ENCODE measurements around the gene SLC6A8. TPM values are rescaled to one million over a fixed set of nuclear protein-coding genes. Genes with fewer than 3 reads are reported as not detected.

Gene SLC6A8
- total RNA-seq, 1 experiment from 2014 or later = 49.8 TPM

- POLR2A ChIA-PET (ENCODE audit: low non-redundant PET) = no interaction called here
- Histone ChIP-seq H3K36me3 (ENCODE audit: insufficient read depth, low read length, poor library complexity, severe bottlenecking) (peaks cover 10% of the 10 kb centered on the region), H3K27ac (ENCODE audit: low read depth, low read length, poor library complexity, severe bottlenecking) (peak overlapping the region; percentile 81), H3K4me1 (ENCODE audit: insufficient read depth, low read length, poor library complexity, severe bottlenecking) (peaks cover 8% of the 10 kb centered on the region), H3K4me3 (ENCODE audit: low read depth, low read length, poor library complexity, severe bottlenecking) (peak overlapping the region; percentile 71), H3K9me3 (ENCODE audit: low read depth, low read length, poor library complexity, severe bottlenecking) (no peaks in the 10 kb centered on the region), H3K27me3 (replicated peaks; ENCODE audit: insufficient read depth, low read depth, low read length, poor library complexity) (no peaks in the 10 kb centered on the region)
- TF ChIP-seq, protein P1, sequence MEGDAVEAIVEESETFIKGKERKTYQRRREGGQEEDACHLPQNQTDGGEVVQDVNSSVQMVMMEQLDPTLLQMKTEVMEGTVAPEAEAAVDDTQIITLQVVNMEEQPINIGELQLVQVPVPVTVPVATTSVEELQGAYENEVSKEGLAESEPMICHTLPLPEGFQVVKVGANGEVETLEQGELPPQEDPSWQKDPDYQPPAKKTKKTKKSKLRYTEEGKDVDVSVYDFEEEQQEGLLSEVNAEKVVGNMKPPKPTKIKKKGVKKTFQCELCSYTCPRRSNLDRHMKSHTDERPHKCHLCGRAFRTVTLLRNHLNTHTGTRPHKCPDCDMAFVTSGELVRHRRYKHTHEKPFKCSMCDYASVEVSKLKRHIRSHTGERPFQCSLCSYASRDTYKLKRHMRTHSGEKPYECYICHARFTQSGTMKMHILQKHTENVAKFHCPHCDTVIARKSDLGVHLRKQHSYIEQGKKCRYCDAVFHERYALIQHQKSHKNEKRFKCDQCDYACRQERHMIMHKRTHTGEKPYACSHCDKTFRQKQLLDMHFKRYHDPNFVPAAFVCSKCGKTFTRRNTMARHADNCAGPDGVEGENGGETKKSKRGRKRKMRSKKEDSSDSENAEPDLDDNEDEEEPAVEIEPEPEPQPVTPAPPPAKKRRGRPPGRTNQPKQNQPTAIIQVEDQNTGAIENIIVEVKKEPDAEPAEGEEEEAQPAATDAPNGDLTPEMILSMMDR (conservative IDR thresholded peaks at IDR 0.05; ENCODE audit: low read depth, low read length) = no peak
- no peak for TF ChIP-seq EZH2 (IDR thresholded peaks at IDR 0.05; ENCODE audit: borderline replicate concordance, low read depth, low read length, poor library complexity, severe bottlenecking)
- intact Hi-C loops (cut with micrococcal nuclease; ENCODE audit: unreplicated experiment) = loop anchor here (2.0 kb wide), 1 partner anchor 78 kb away; the partner anchor contains the start of gene DUSP9
- no peak for DNase-seq (ENCODE audit: low spot score)
- CTCF ChIA-PET = no interaction called here
- no TSS peak for BruUV-seq (replicated peaks)
Observed at GRCh38 chrX:153725039-153725831, 37.5 kb downstream of the SLC6A8 start.

GRCh38 chrX:153725832-153726285 lies 38.1 kb downstream of the SLC6A8 start:
- POLR2A ChIA-PET (ENCODE audit: low non-redundant PET) = no interaction called here
- DNase-seq (ENCODE audit: low spot score) = no peak
- peaks cover 8% of the 10 kb centered on the region for H3K4me1 ChIP-seq (ENCODE audit: insufficient read depth, low read length, poor library complexity, severe bottlenecking)
- H3K36me3 ChIP-seq (ENCODE audit: insufficient read depth, low read length, poor library complexity, severe bottlenecking) = peaks cover 6% of the 10 kb centered on the region
- intact Hi-C loops (cut with micrococcal nuclease; ENCODE audit: unreplicated experiment) = loop anchor here (2.0 kb wide), 1 partner anchor 79 kb away; the partner anchor contains the start of gene DUSP9
- no peak overlapping the region for H3K4me3 ChIP-seq (ENCODE audit: low read depth, low read length, poor library complexity, severe bottlenecking)
- H3K9me3 ChIP-seq (ENCODE audit: low read depth, low read length, poor library complexity, severe bottlenecking) = no peaks in the 10 kb centered on the region
- no TSS peak for BruUV-seq (replicated peaks)
- CTCF ChIA-PET = no interaction called here
- H3K27me3 ChIP-seq (replicated peaks; ENCODE audit: insufficient read depth, low read depth, low read length, poor library complexity) = no peaks in the 10 kb centered on the region
- no peak overlapping the region for H3K27ac ChIP-seq (ENCODE audit: low read depth, low read length, poor library complexity, severe bottlenecking)
- no peak for TF ChIP-seq EZH2 (IDR thresholded peaks at IDR 0.05; ENCODE audit: borderline replicate concordance, low read depth, low read length, poor library complexity, severe bottlenecking)
- TF ChIP-seq, protein P1 (conservative IDR thresholded peaks at IDR 0.05; ENCODE audit: low read depth, low read length) = no peak

GRCh38 chrX:153726286-153727122 lies 38.8 kb downstream of the SLC6A8 start:
- POLR2A ChIA-PET (ENCODE audit: low non-redundant PET) = no interaction called here
- intact Hi-C loops (cut with micrococcal nuclease; ENCODE audit: unreplicated experiment) = no loop called here
- peaks cover 8% of the 10 kb centered on the region for H3K4me1 ChIP-seq (ENCODE audit: insufficient read depth, low read length, poor library complexity, severe bottlenecking)
- H3K36me3 ChIP-seq (ENCODE audit: insufficient read depth, low read length, poor library complexity, severe bottlenecking) = peaks cover 5% of the 10 kb centered on the region
- no peaks in the 10 kb centered on the region for H3K9me3 ChIP-seq (ENCODE audit: low read depth, low read length, poor library complexity, severe bottlenecking)
- CTCF ChIA-PET = interaction anchor here (0.5 kb wide), 1 partner anchor 8 kb away, joined by 8 read pairs; no protein-coding TSS in a partner anchor
- H3K4me3 ChIP-seq (ENCODE audit: low read depth, low read length, poor library complexity, severe bottlenecking) = no peak overlapping the region
- H3K27ac ChIP-seq (ENCODE audit: low read depth, low read length, poor library complexity, severe bottlenecking) = peak overlapping the region; percentile 16
- TF ChIP-seq, protein P1 (conservative IDR thresholded peaks at IDR 0.05; ENCODE audit: low read depth, low read length) = no peak
- no peak for TF ChIP-seq EZH2 (IDR thresholded peaks at IDR 0.05; ENCODE audit: borderline replicate concordance, low read depth, low read length, poor library complexity, severe bottlenecking)
- H3K27me3 ChIP-seq (replicated peaks; ENCODE audit: insufficient read depth, low read depth, low read length, poor library complexity) = no peaks in the 10 kb centered on the region
- no TSS peak for BruUV-seq (replicated peaks)
- peak; percentile 19 for DNase-seq (ENCODE audit: low spot score)

Data from A673 (cell line).